Muscle layer of colon (tissue), 2 donors: ENCODE measurements around the gene RPUSD1.
"Not testable (repeated sequence)": the region's sequence is repeated elsewhere in the genome, so short reads cannot be mapped to it uniquely, and the experiment has no call there.

Experiments used
- H3K27ac ChIP-seq: one replicate; pipeline ENCODE4 v1.7.0; 2013; ENCODE audit warnings: low read depth, mild to moderate bottlenecking, low read length, moderate library complexity
- H3K27me3 ChIP-seq, 2 donors: one replicate each; pipeline ENCODE4 v1.7.0; 2013; ENCODE audit warnings: low read length in 2 of 2, mild to moderate bottlenecking in 2 of 2; ENCODE audit not compliant: insufficient read depth in 2 of 2, control insufficient read depth in 1 of 2
- H3K36me3 ChIP-seq: one replicate; pipeline ENCODE4 v1.7.0; 2013; ENCODE audit warnings: mild to moderate bottlenecking, low read length; ENCODE audit not compliant: insufficient read depth
- H3K4me1 ChIP-seq: one replicate; pipeline ENCODE4 v1.7.0; 2013; ENCODE audit warnings: mild to moderate bottlenecking, low read length; ENCODE audit not compliant: insufficient read depth
- H3K4me3 ChIP-seq, 2 donors: one replicate each; pipeline ENCODE4 v1.7.0; 2013; ENCODE audit warnings: low read length in 2 of 2, low read depth in 1 of 2, mild to moderate bottlenecking in 1 of 2, moderate library complexity in 1 of 2
- H3K9ac ChIP-seq: one replicate; pipeline ENCODE4 v1.7.0; 2013; ENCODE audit warnings: low read length
- H3K9me3 ChIP-seq: one replicate; pipeline ENCODE4 v1.7.0; 2013; ENCODE audit warnings: mild to moderate bottlenecking, low read length
- donor health status: abdominal sarcoma.
- donor health status: Adenocarcinoma of cecum.

Gene RPUSD1

DNA sequence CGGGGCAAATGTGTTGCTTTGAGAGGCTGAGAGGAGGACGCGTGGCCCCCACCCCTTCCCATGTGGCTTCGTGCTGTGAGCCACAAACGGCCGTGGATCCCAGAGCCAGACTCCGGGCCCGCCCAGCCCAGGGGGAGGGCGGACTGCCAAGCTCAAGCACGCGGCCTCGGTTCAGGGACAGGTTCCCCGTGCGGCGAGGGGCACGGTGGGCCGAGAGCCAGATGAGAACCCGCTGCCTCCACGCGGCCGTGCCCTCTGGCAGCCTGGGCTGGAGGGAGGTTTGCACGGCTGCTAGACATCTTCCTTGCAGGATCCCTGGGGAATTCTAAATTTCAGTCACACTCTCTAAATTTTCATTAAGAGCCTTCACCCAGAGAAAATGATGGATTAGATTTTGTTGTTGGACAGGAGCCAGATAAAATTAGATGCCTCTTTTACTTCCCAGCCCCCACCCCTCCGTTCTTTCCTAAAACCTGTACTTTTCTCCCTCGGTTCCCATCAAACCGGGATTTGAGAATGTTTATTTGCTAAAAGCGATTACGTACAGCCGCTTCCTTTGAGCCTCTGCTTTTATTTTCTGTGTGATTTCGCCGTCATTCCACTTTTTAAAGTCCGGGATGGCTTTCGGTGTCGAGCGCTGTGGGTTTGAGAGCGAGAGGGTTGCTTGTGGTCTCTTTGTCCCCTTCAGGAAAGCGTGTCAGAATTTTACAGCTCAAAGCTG is 37.3 kb upstream of the RPUSD1 start:
- H3K9me3 ChIP-seq, result no peaks in the 10 kb centered on the region
- no peak overlapping the region for H3K4me3 ChIP-seq
- no peaks in the 10 kb centered on the region for H3K36me3 ChIP-seq
- H3K27me3 ChIP-seq, result peaks cover 7 to 30% of the 10 kb centered on the region in 2 donors
- H3K27ac ChIP-seq, result no peak overlapping the region
- no peaks in the 10 kb centered on the region for H3K4me1 ChIP-seq
- H3K9ac ChIP-seq, result no peak overlapping the region

GRCh38 chr16:824601-825000 is 36.4 kb upstream of the RPUSD1 start:
- H3K4me3 ChIP-seq, result no peak overlapping the region
- no peak overlapping the region for H3K27ac ChIP-seq
- no peak overlapping the region for H3K9ac ChIP-seq

GRCh38 chr16:824194-824593 is 36.0 kb upstream of the RPUSD1 start:
- Histone ChIP-seq H3K4me3 (no peak overlapping the region), H3K27me3 (peaks cover 7 to 39% of the 10 kb centered on the region in 2 donors)

More at GRCh38 chr16:824601-825000, 36.4 kb upstream of the RPUSD1 start:
- Histone ChIP-seq H3K4me1 (no peaks in the 10 kb centered on the region), H3K9me3 (no peaks in the 10 kb centered on the region), H3K36me3 (no peaks in the 10 kb centered on the region), H3K27me3 (peaks cover 7 to 35% of the 10 kb centered on the region in 2 donors)

GRCh38 chr16:822909-823297 is 34.7 kb upstream of the RPUSD1 start:
- H3K4me3 ChIP-seq, result no peak overlapping the region
- no peak overlapping the region for H3K9ac ChIP-seq
- H3K27ac ChIP-seq, result no peak overlapping the region
- H3K36me3 ChIP-seq, result no peaks in the 10 kb centered on the region
- H3K4me1 ChIP-seq, result no peaks in the 10 kb centered on the region
- H3K9me3 ChIP-seq, result no peaks in the 10 kb centered on the region
- H3K27me3 ChIP-seq, result peaks cover 16 to 52% of the 10 kb centered on the region in 2 donors

More at GRCh38 chr16:824194-824593, 36.0 kb upstream of the RPUSD1 start:
- H3K4me1 ChIP-seq, result no peaks in the 10 kb centered on the region
- no peak overlapping the region for H3K27ac ChIP-seq
- H3K9me3 ChIP-seq, result no peaks in the 10 kb centered on the region
- no peaks in the 10 kb centered on the region for H3K36me3 ChIP-seq
- H3K9ac ChIP-seq, result no peak overlapping the region

- peaks cover 16 to 55% of the 10 kb centered on the region in 2 donors for H3K27me3 ChIP-seq
These were observed 34.2 kb upstream of the RPUSD1 start for GRCh38 chr16:822174-822908.

DNA sequence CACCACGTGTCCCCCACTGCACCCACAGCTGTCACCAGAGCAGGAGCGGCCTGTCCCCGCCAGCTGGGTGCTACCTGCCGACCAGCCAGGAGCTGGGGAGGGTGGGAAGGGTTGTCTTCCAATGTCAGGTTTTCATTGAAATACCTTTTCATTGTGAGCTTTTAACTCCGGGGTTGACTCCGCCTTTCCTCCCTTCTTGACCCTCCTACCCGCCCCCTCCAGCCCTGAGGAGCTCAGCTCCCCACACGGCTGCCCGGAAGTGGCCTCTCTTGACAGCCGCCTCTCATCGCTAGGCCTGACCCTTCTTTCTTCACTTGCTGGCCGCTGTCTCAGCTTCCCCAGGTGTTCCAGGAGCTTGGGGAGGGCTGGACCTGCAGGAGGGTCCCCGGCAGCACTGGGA is 33.6 kb upstream of the RPUSD1 start:
- no peaks in the 10 kb centered on the region for H3K4me1 ChIP-seq
- H3K36me3 ChIP-seq, result no peaks in the 10 kb centered on the region
- no peak overlapping the region for H3K4me3 ChIP-seq
- H3K9me3 ChIP-seq, result no peaks in the 10 kb centered on the region
- no peak overlapping the region for H3K9ac ChIP-seq
- H3K27ac ChIP-seq, result no peak overlapping the region
- peaks cover 16 to 57% of the 10 kb centered on the region in 2 donors for H3K27me3 ChIP-seq

More at GRCh38 chr16:822174-822908, 34.2 kb upstream of the RPUSD1 start:
- H3K9me3 ChIP-seq, result no peaks in the 10 kb centered on the region
- H3K4me1 ChIP-seq, result no peaks in the 10 kb centered on the region
- H3K9ac ChIP-seq, result no peak overlapping the region
- H3K36me3 ChIP-seq, result no peaks in the 10 kb centered on the region
- H3K4me3 ChIP-seq, result no peak overlapping the region
- no peak overlapping the region for H3K27ac ChIP-seq

DNA sequence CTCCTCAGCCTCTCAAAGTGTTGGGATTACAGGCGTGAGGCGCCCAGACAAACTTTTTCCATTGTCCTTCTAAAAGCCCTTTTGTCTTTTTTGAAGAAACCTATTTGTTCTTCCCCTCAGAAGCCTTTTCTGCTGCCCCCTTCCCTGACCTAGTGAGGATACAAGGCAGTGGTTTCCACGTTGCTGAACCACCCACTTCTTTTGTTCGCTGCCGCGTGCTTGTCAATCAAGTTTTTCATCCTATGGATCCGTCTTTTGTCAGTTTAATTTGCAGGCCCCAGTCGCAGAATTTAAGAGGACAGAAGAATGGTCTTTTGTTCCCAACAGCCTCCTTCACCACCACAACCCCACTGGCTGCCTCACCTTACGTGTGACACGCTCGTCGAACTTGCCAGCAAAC is 32.6 kb upstream of the RPUSD1 start:
- no peak overlapping the region for H3K9ac ChIP-seq
- no peak overlapping the region for H3K27ac ChIP-seq
- H3K4me1 ChIP-seq, result no peaks in the 10 kb centered on the region
- H3K36me3 ChIP-seq, result no peaks in the 10 kb centered on the region
- H3K4me3 ChIP-seq, result no peak overlapping the region
- H3K27me3 ChIP-seq, result peaks cover 15 to 67% of the 10 kb centered on the region in 2 donors
- H3K9me3 ChIP-seq, result no peaks in the 10 kb centered on the region

DNA sequence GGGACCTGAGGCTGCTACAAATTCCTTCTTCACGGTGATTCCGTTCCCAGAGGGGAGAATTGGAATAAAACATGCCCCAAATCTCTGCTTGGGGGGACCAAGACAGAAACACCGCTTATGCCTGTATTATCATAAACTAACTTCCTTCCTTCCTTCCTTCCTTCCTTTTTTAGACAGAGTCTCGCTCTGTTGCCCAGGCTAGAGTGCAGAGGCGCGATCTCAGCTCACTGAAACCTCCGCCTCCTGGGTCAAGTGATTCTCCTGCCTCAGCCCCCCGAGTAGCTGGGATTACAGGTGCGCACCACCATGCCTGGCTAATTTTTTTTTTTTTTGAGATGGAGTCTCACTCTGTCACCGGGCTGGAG is 31.8 kb upstream of the RPUSD1 start:
- H3K9ac ChIP-seq, H3K36me3 ChIP-seq, H3K27ac ChIP-seq, H3K9me3 ChIP-seq, H3K4me3 ChIP-seq, H3K4me1 ChIP-seq: not testable (repeated sequence)
- H3K27me3 ChIP-seq, result peaks cover 10 to 69% of the 10 kb centered on the region in 2 donors

GRCh38 chr16:819336-820043 is 31.3 kb upstream of the RPUSD1 start:
- H3K9me3 ChIP-seq, result no peaks in the 10 kb centered on the region
- H3K4me1 ChIP-seq, result no peaks in the 10 kb centered on the region
- no peak overlapping the region for H3K9ac ChIP-seq
- no peak overlapping the region for H3K4me3 ChIP-seq
- H3K36me3 ChIP-seq, result no peaks in the 10 kb centered on the region
- H3K27ac ChIP-seq, result no peak overlapping the region
- H3K27me3 ChIP-seq, result peaks cover 12 to 67% of the 10 kb centered on the region in 2 donors

GRCh38 chr16:818592-818991 is 30.4 kb upstream of the RPUSD1 start:
- Histone ChIP-seq H3K9me3 (no peaks in the 10 kb centered on the region), H3K27ac (no peak overlapping the region), H3K27me3 (peaks cover 18 to 68% of the 10 kb centered on the region in 2 donors)

DNA sequence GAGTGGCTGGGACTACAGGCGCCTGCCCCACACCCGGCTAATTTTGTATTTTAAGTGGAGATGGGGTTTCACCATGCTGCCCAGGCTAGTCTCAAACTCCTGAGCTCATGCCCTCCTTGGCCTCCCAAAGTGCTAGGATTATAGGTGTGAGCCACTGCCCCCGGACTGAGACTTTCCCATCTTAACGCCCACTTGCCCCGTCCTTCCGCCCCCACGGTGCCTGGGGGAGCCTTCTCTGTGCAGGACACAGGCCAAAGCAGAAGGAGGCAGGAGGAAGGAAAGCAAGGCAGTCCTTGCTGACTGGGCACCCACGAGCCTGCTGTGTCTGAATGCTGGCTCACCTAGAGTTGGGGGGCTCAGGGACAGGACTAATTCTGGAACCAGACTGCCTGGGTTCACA is 30.0 kb upstream of the RPUSD1 start:
- H3K4me1 ChIP-seq, result no peaks in the 10 kb centered on the region
- no peak overlapping the region for H3K9ac ChIP-seq
- H3K36me3 ChIP-seq, result no peaks in the 10 kb centered on the region
- H3K27ac ChIP-seq, result no peak overlapping the region
- H3K4me3 ChIP-seq, result no peak overlapping the region
- H3K9me3 ChIP-seq, result no peaks in the 10 kb centered on the region
- H3K27me3 ChIP-seq, result peaks cover 18 to 72% of the 10 kb centered on the region in 2 donors

More at GRCh38 chr16:818592-818991, 30.4 kb upstream of the RPUSD1 start:
- H3K4me3 ChIP-seq, result no peak overlapping the region
- H3K4me1 ChIP-seq, result no peaks in the 10 kb centered on the region
- no peak overlapping the region for H3K9ac ChIP-seq
- H3K36me3 ChIP-seq, result no peaks in the 10 kb centered on the region
